Thymus (tissue), 11 donors: ENCODE data around the gene TIGD3. TPM values are rescaled to one million over a fixed set of nuclear protein-coding genes. Genes with fewer than 3 reads are reported as not detected.
A peak's percentile ranks its signal among the peaks of the same experiment; 100 is the strongest.

Source experiments
- DNase-seq, 9 donors: peaks; one replicate each; pipeline ENCODE4 v3.0.0-alpha.2; 2013; ENCODE audit warnings: low spot score in 9 of 9, low read depth in 6 of 9, missing footprints in 1 of 9
- H3K27ac ChIP-seq, 2 donors: one replicate each; pipeline ENCODE4 v1.5.1; 2013; ENCODE audit warnings: control low read depth in 1 of 2, low read depth in 1 of 2, low read length in 1 of 2, mild to moderate bottlenecking in 1 of 2, moderate library complexity in 1 of 2
- H3K27me3 ChIP-seq, 2 donors: one replicate each; pipeline ENCODE4 v1.5.1; 2013; ENCODE audit warnings: low read length in 1 of 2; ENCODE audit not compliant: control insufficient read depth in 2 of 2, insufficient read depth in 1 of 2
- H3K36me3 ChIP-seq, 2 donors: one replicate each; pipeline ENCODE4 v1.5.1; 2013; ENCODE audit warnings: low read length in 1 of 2, mild to moderate bottlenecking in 1 of 2, moderate library complexity in 1 of 2; ENCODE audit not compliant: control insufficient read depth in 2 of 2, insufficient read depth in 2 of 2
- H3K4me1 ChIP-seq, 2 donors: one replicate each; pipeline ENCODE4 v1.5.1; 2013; ENCODE audit warnings: low read length in 2 of 2; ENCODE audit not compliant: control insufficient read depth in 2 of 2, insufficient read depth in 2 of 2
- H3K4me3 ChIP-seq, 2 donors: one replicate each; pipeline ENCODE4 v1.5.1; 2013; ENCODE audit warnings: low read length in 2 of 2, control low read depth in 1 of 2, mild to moderate bottlenecking in 1 of 2
- H3K9me3 ChIP-seq, 2 donors: one replicate each; pipeline ENCODE4 v1.5.1; 2013; ENCODE audit warnings: low read length in 1 of 2, mild to moderate bottlenecking in 1 of 2; ENCODE audit not compliant: control insufficient read depth in 2 of 2, insufficient read depth in 1 of 2
- WGBS: extraction: QIAGEN DNeasy Blood & Tissue Kit; methylation state at CpG from one replicate; pipeline ENCODE4 v1.1.7; 2013; 5-methylcytosine and 5-hydroxymethylcytosine counted together
- polyA plus RNA-seq: library from polyadenylated mRNA; stranded (reverse); fragments of 200-250 nt; gene quantifications from one replicate; pipeline ENCODE4 v1.2.3, GENCODE V29; 2013
- total RNA-seq: library from RNA; stranded (reverse); fragments of 120-200 nt; gene quantifications from one replicate; pipeline ENCODE4 v1.2.4, GENCODE V29; 2013
- donor health status: healthy.

TIGD3 gene
- total and polyA plus RNA-seq, 2 donors, result 1.0 to 1.9 TPM

GRCh38 chr11:65398362-65398910 lies 43.9 kb downstream of the TIGD3 start:
- whole genome bisulfite sequencing, result 98% methylated on average over 16 of the region's 16 CpGs

GRCh38 chr11:65399249-65399648 lies 44.7 kb downstream of the TIGD3 start:
- no peak for DNase-seq
- 97% methylated on average over 13 of the region's 13 CpGs for WGBS

More at GRCh38 chr11:65398362-65398910, 43.9 kb downstream of the TIGD3 start:
- DNase-seq, result no peak
- no peaks in the 10 kb centered on the region for H3K9me3 ChIP-seq
- H3K36me3 ChIP-seq, result peaks cover 65 to 72% of the 10 kb centered on the region in 2 donors
- H3K4me1 ChIP-seq, result peaks cover 3% of the 10 kb centered on the region in 2 donors
- no peak overlapping the region for H3K27ac ChIP-seq
- no peaks in the 10 kb centered on the region for H3K27me3 ChIP-seq
- H3K4me3 ChIP-seq, result no peak overlapping the region

GRCh38 chr11:65399845-65400244 lies 45.3 kb downstream of the TIGD3 start:
- Histone ChIP-seq H3K9me3 (no peaks in the 10 kb centered on the region), H3K27me3 (no peaks in the 10 kb centered on the region), H3K36me3 (peaks cover 65 to 72% of the 10 kb centered on the region in 2 donors), H3K27ac (no peak overlapping the region), H3K4me3 (no peak overlapping the region), H3K4me1 (peaks cover 15 to 17% of the 10 kb centered on the region in 2 donors)
- 97% methylated on average over 10 of the region's 10 CpGs for WGBS
- no peak for DNase-seq

More at GRCh38 chr11:65399249-65399648, 44.7 kb downstream of the TIGD3 start:
- Histone ChIP-seq H3K9me3 (no peaks in the 10 kb centered on the region), H3K4me3 (no peak overlapping the region), H3K27ac (no peak overlapping the region), H3K36me3 (peaks cover 65 to 72% of the 10 kb centered on the region in 2 donors), H3K27me3 (no peaks in the 10 kb centered on the region), H3K4me1 (peaks cover 10 to 11% of the 10 kb centered on the region in 2 donors)

- H3K4me1 ChIP-seq, result peaks cover 15 to 20% of the 10 kb centered on the region in 2 donors
- H3K27me3 ChIP-seq, result no peaks in the 10 kb centered on the region
- no peak overlapping the region for H3K27ac ChIP-seq
- 91% methylated on average over 17 of the region's 17 CpGs for WGBS
- no peaks in the 10 kb centered on the region for H3K9me3 ChIP-seq
- no peak overlapping the region for H3K4me3 ChIP-seq
- H3K36me3 ChIP-seq, result peaks cover 68 to 74% of the 10 kb centered on the region in 2 donors
- no peak for DNase-seq
These were observed 45.9 kb downstream of the TIGD3 start for GRCh38 chr11:65400307-65401072.

GRCh38 chr11:65401073-65401802 lies 46.7 kb downstream of the TIGD3 start:
- Histone ChIP-seq H3K27ac (no peak overlapping the region), H3K27me3 (no peaks in the 10 kb centered on the region), H3K4me3 (no peak overlapping the region), H3K36me3 (peaks cover 64 to 70% of the 10 kb centered on the region in 2 donors), H3K4me1 (peaks cover 15 to 20% of the 10 kb centered on the region in 2 donors), H3K9me3 (no peaks in the 10 kb centered on the region)
- DNase-seq, result no peak
- WGBS, result 92% methylated on average over 16 of the region's 16 CpGs

GRCh38 chr11:65401803-65402248 lies 47.3 kb downstream of the TIGD3 start:
- no peak overlapping the region for H3K4me3 ChIP-seq
- H3K4me1 ChIP-seq, result peaks cover 15 to 20% of the 10 kb centered on the region in 2 donors
- DNase-seq, result no peak
- peaks cover 60 to 69% of the 10 kb centered on the region in 2 donors for H3K36me3 ChIP-seq
- no peaks in the 10 kb centered on the region for H3K27me3 ChIP-seq
- WGBS, result 98% methylated on average over 10 of the region's 10 CpGs
- no peaks in the 10 kb centered on the region for H3K9me3 ChIP-seq
- no peak overlapping the region for H3K27ac ChIP-seq

- H3K27me3 ChIP-seq, result no peaks in the 10 kb centered on the region
- H3K27ac ChIP-seq, result no peak overlapping the region
- peaks cover 15 to 20% of the 10 kb centered on the region in 2 donors for H3K4me1 ChIP-seq
- 97% methylated on average over 2 of the region's 2 CpGs for WGBS
- no peak for DNase-seq
- no peak overlapping the region for H3K4me3 ChIP-seq
- no peaks in the 10 kb centered on the region for H3K9me3 ChIP-seq
- H3K36me3 ChIP-seq, result peaks cover 58 to 68% of the 10 kb centered on the region in 2 donors
These were observed 48.2 kb downstream of the TIGD3 start for GRCh38 chr11:65402790-65403189.

- Histone ChIP-seq H3K27me3 (no peaks in the 10 kb centered on the region), H3K4me3 (no peak overlapping the region), H3K9me3 (no peaks in the 10 kb centered on the region), H3K4me1 (peaks cover 15 to 20% of the 10 kb centered on the region in 2 donors), H3K27ac (peak overlapping the region; percentile 74 to 78), H3K36me3 (peaks cover 56 to 70% of the 10 kb centered on the region in 2 donors)
- peak in 2 of 9 donors; percentile 24 to 67 for DNase-seq
- WGBS, result 21% methylated on average over 12 of the region's 12 CpGs
These were observed 49.1 kb downstream of the TIGD3 start for GRCh38 chr11:65403607-65404121.
